Measurements from ENCODE around the gene CAMSAP2. TPM values are rescaled to one million over a fixed set of nuclear protein-coding genes. Genes with fewer than 3 reads are reported as not detected.

Gene CAMSAP2
- total RNA-seq, 1 donor: 50.3 TPM

DNA sequence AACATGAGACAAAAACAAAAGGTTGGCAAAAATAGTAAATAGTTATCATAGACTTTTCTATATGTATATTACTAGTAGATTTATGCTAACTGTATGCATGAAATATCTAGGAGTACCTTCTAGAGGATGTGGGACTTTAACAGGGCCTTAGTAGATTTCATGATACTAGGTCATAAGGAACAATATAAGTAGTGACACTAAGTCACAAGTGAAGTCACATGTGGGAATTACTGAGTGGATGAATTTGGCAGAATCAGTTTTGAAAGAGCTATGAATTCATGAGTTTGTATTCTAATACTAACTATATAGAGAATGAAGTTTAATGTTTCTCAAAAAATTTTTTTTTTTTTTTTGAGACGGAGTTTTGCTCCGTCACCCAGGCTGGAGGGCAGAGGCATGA is 81.0 kb downstream of the CAMSAP2 start:
- H3K27me3 ChIP-seq (ENCODE audit: insufficient read depth, low read length): no peaks in the 10 kb centered on the region
- H3K4me1 ChIP-seq (ENCODE audit: insufficient read depth, low read length): no peaks in the 10 kb centered on the region
- H3K9me3 ChIP-seq (ENCODE audit: low read depth, low read length): no peaks in the 10 kb centered on the region
- peaks cover 42% of the 10 kb centered on the region for H3K79me2 ChIP-seq (ENCODE audit: insufficient read depth, low read length)
- no peak for TF ChIP-seq CTCF (IDR thresholded peaks at IDR 0.05; ENCODE audit: extremely low read depth, low read depth, low read length)
- H3K4me2 ChIP-seq (ENCODE audit: insufficient read depth, low read length): no peak overlapping the region
- no peak for DNase-seq (ENCODE audit: insufficient read length, low spot score, missing footprints)
- H3K4me3 ChIP-seq (ENCODE audit: insufficient read depth, low read length): no peak overlapping the region
- H2AFZ ChIP-seq (ENCODE audit: low read length): no peak overlapping the region
- H3K27ac ChIP-seq (ENCODE audit: low read depth, low read length): no peak overlapping the region
- H3K36me3 ChIP-seq (ENCODE audit: insufficient read depth, low read length): peaks cover 9% of the 10 kb centered on the region
- peaks cover 3% of the 10 kb centered on the region for H4K20me1 ChIP-seq (ENCODE audit: insufficient read depth, low read length)

DNA sequence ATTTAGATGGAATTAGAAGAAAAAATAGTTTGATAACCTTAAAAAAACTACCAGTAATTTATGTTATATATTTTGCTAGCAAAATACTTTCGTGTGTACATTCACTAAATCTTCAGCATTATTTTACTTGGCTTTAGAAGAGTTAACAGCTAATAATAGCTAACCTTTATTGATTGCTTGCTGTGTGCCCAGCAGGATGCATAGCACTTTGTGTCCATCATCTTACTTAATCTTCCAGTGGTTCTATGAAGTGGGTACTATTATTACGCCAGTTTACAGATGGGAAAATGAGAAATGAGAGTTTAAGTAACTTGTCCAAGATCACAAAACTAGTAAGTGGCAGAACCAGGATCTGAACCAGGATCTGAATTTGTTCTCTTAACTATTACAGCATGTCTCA is 92.4 kb downstream of the CAMSAP2 start:
- H3K79me2 ChIP-seq (ENCODE audit: insufficient read depth, low read length): peaks cover 33% of the 10 kb centered on the region
- no peaks in the 10 kb centered on the region for H3K9me3 ChIP-seq (ENCODE audit: low read depth, low read length)
- H2AFZ ChIP-seq (ENCODE audit: low read length): no peak overlapping the region
- peaks cover 8% of the 10 kb centered on the region for H3K36me3 ChIP-seq (ENCODE audit: insufficient read depth, low read length)
- no peaks in the 10 kb centered on the region for H3K4me1 ChIP-seq (ENCODE audit: insufficient read depth, low read length)
- no peaks in the 10 kb centered on the region for H3K27me3 ChIP-seq (ENCODE audit: insufficient read depth, low read length)
- no peak overlapping the region for H3K27ac ChIP-seq (ENCODE audit: low read depth, low read length)
- H3K4me2 ChIP-seq (ENCODE audit: insufficient read depth, low read length): no peak overlapping the region
- no peak overlapping the region for H3K4me3 ChIP-seq (ENCODE audit: insufficient read depth, low read length)
- H4K20me1 ChIP-seq (ENCODE audit: insufficient read depth, low read length): no peaks in the 10 kb centered on the region
- no peak for DNase-seq (ENCODE audit: insufficient read length, low spot score, missing footprints)
- no peak for TF ChIP-seq CTCF (IDR thresholded peaks at IDR 0.05; ENCODE audit: extremely low read depth, low read depth, low read length)

DNA sequence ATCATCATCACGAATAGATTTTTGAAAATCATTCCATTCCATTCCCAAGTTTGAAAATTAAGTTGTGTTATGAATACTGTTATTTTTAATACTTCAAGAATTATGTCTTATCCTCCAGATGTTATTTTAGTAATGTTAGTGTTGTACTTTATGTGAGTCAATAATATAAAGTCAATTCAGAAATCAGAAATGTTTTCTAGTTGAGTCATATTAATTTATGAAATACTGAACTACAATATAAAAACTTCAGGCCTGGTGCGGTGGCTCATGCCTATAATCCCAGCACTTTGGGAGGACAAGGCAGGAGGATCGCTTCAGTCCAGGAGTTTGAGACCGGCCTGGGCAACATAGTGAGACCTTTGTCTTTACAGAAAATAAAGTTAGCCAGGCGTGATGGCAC is 95.7 kb downstream of the CAMSAP2 start:
- no peak for DNase-seq (ENCODE audit: insufficient read length, low spot score, missing footprints)
- Histone ChIP-seq H3K79me2 (ENCODE audit: insufficient read depth, low read length) (peaks cover 33% of the 10 kb centered on the region), H3K4me3 (ENCODE audit: insufficient read depth, low read length) (no peak overlapping the region), H3K36me3 (ENCODE audit: insufficient read depth, low read length) (peaks cover 10% of the 10 kb centered on the region), H3K4me2 (ENCODE audit: insufficient read depth, low read length) (no peak overlapping the region), H2AFZ (ENCODE audit: low read length) (no peak overlapping the region), H4K20me1 (ENCODE audit: insufficient read depth, low read length) (peaks cover 6% of the 10 kb centered on the region), H3K4me1 (ENCODE audit: insufficient read depth, low read length) (peaks cover 20% of the 10 kb centered on the region), H3K27me3 (ENCODE audit: insufficient read depth, low read length) (no peaks in the 10 kb centered on the region), H3K9me3 (ENCODE audit: low read depth, low read length) (no peaks in the 10 kb centered on the region), H3K27ac (ENCODE audit: low read depth, low read length) (no peak overlapping the region)
- TF ChIP-seq CTCF (IDR thresholded peaks at IDR 0.05; ENCODE audit: extremely low read depth, low read depth, low read length): no peak

DNA sequence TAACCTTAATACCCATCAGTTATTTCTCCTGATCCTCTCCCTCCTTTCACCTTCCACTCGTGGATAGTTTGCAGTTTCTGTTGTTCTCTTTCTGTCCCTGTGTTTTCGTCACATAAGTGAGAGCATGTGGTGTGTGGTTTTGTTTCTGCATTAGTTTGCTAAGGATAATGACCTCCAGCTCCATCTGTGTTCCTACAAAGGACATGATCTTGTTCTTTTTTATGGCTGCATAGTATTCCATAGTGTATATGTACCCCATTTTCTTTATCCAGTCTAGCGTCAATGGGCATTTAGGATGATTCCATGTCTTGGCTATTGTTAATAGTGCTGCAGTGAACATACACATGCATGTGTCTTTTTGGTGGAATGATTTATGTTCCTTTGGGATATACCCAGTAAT is 97.5 kb downstream of the CAMSAP2 start:
- no peak for TF ChIP-seq CTCF (IDR thresholded peaks at IDR 0.05; ENCODE audit: extremely low read depth, low read depth, low read length)
- peaks cover 14% of the 10 kb centered on the region for H3K36me3 ChIP-seq (ENCODE audit: insufficient read depth, low read length)

More for the DNA sequence above, 97.5 kb downstream of the CAMSAP2 start:
- Histone ChIP-seq H2AFZ (ENCODE audit: low read length) (no peak overlapping the region), H3K4me1 (ENCODE audit: insufficient read depth, low read length) (peaks cover 22% of the 10 kb centered on the region), H3K9me3 (ENCODE audit: low read depth, low read length) (no peaks in the 10 kb centered on the region), H3K4me2 (ENCODE audit: insufficient read depth, low read length) (no peak overlapping the region), H3K27ac (ENCODE audit: low read depth, low read length) (no peak overlapping the region), H3K4me3 (ENCODE audit: insufficient read depth, low read length) (no peak overlapping the region), H4K20me1 (ENCODE audit: insufficient read depth, low read length) (peaks cover 6% of the 10 kb centered on the region), H3K79me2 (ENCODE audit: insufficient read depth, low read length) (peaks cover 29% of the 10 kb centered on the region), H3K27me3 (ENCODE audit: insufficient read depth, low read length) (no peaks in the 10 kb centered on the region)
- DNase-seq (ENCODE audit: insufficient read length, low spot score, missing footprints): no peak

Data from osteoblast (primary cell).